Fibroblast of lung (primary cell): Measurements from ENCODE around the gene CDIPT.

Source experiments
- EZH2 ChIP-seq: IDR thresholded peaks from 2 replicates; pipeline ENCODE4 v1.5.1; 2012; ENCODE audit warnings: low read length, control low read depth, mild to moderate bottlenecking; ENCODE audit errors: missing control alignments
- TF ChIP-seq, protein P1 (sequence below), 2 donors: IDR thresholded peaks in 1 of 2; conservative IDR thresholded peaks in 1 of 2; 1 replicate in 1 of 2; 2 replicates in 1 of 2; pipeline ENCODE4 v1.5.1; 2011 to 2012; ENCODE audit warnings: low read length in 2 of 2, control low read depth in 1 of 2, inconsistent platforms in 1 of 2, low read depth in 1 of 2, mild to moderate bottlenecking in 1 of 2

DNA sequence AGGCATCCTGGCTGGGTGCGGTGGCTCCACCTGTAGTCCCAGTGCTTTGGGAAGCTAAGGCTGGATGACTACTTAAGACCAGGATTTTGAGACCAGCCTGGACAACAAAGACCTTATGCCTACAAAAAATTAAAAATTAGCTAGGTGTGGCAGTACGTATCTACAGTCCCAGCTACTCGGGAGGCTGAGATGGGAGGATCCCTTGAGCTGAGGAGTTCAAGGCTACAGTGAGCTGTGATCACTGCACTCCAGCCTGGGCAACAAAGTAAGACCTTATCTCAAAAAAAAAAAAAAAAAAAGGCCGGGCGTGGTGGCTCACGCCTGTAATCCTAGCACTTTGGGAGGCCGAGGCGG is 36.7 kb downstream of the CDIPT start:
- TF ChIP-seq, protein P1, sequence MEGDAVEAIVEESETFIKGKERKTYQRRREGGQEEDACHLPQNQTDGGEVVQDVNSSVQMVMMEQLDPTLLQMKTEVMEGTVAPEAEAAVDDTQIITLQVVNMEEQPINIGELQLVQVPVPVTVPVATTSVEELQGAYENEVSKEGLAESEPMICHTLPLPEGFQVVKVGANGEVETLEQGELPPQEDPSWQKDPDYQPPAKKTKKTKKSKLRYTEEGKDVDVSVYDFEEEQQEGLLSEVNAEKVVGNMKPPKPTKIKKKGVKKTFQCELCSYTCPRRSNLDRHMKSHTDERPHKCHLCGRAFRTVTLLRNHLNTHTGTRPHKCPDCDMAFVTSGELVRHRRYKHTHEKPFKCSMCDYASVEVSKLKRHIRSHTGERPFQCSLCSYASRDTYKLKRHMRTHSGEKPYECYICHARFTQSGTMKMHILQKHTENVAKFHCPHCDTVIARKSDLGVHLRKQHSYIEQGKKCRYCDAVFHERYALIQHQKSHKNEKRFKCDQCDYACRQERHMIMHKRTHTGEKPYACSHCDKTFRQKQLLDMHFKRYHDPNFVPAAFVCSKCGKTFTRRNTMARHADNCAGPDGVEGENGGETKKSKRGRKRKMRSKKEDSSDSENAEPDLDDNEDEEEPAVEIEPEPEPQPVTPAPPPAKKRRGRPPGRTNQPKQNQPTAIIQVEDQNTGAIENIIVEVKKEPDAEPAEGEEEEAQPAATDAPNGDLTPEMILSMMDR (conservative IDR thresholded peaks at IDR 0.05 in 1 of 2, IDR thresholded peaks at IDR 0.05 in 1 of 2; ENCODE audit: low read depth in 1 of 2, low read length in 2 of 2): no peak
- TF ChIP-seq EZH2: no peak
